H1 (cell line): ENCODE data around the gene HAGH. TPM values are rescaled to one million over a fixed set of nuclear protein-coding genes. Genes with fewer than 3 reads are reported as not detected.

Experiments used
- CTCF ChIP-seq, 3 experiments: IDR thresholded peaks; 1 replicate in 2 of 3; 2 replicates in 1 of 3; pipeline versions ENCODE4 v1.5.1 to v1.6.1; 2011; ENCODE audit warnings: low read length in 3 of 3, mild to moderate bottlenecking in 3 of 3, inconsistent platforms in 2 of 3, low read depth in 1 of 3, moderate library complexity in 1 of 3; ENCODE audit not compliant: insufficient read depth in 1 of 3; ENCODE audit errors: control extremely low read depth in 1 of 3
- EP300 ChIP-seq, 2 experiments: IDR thresholded peaks; 1 replicate in 1 of 2; 2 replicates in 1 of 2; pipeline ENCODE4 v1.6.1; 2011 to 2012; ENCODE audit warnings: low read depth in 2 of 2, low read length in 2 of 2, mild to moderate bottlenecking in 2 of 2, borderline replicate concordance in 1 of 2, inconsistent platforms in 1 of 2, moderate library complexity in 1 of 2
- EZH2 ChIP-seq: fragments of 200-600 bp; sonication (generic); IDR thresholded peaks from 2 replicates; pipeline ENCODE4 v1.7.1; 2012; ENCODE audit warnings: low read depth, mild to moderate bottlenecking, moderate library complexity, low read length, inconsistent platforms; ENCODE audit not compliant: severe bottlenecking
- GABPA ChIP-seq: IDR thresholded peaks from 2 replicates; pipeline ENCODE4 v1.6.1; 2011; ENCODE audit warnings: mild to moderate bottlenecking, low read length, moderate library complexity, borderline replicate concordance; ENCODE audit not compliant: insufficient read depth
- HDAC2 ChIP-seq, 2 experiments: fragments of 300-600 bp in 1 of 2; sonication (generic) in 1 of 2; IDR thresholded peaks; 2 replicates each; pipeline ENCODE4 v1.6.1; 2011 to 2012; ENCODE audit warnings: low read depth in 2 of 2, low read length in 2 of 2, mild to moderate bottlenecking in 2 of 2, moderate library complexity in 2 of 2, borderline replicate concordance in 1 of 2, inconsistent platforms in 1 of 2
- JUND ChIP-seq: IDR thresholded peaks from 2 replicates; pipeline ENCODE4 v1.6.1; 2011; ENCODE audit warnings: mild to moderate bottlenecking, improper control_type of control experiment, low read length
- KDM1A ChIP-seq: fragments of 200-600, 300-600 bp; sonication (generic); IDR thresholded peaks from 2 replicates; pipeline ENCODE4 v1.7.1; 2016; ENCODE audit warnings: mild to moderate bottlenecking, low read length, borderline replicate concordance
- KDM5A ChIP-seq: fragments of 200-600 bp; IDR thresholded peaks from 2 replicates; pipeline ENCODE4 v1.7.1; 2012; ENCODE audit warnings: mild to moderate bottlenecking, low read length, inconsistent platforms, mixed read lengths
- POLR2AphosphoS5 ChIP-seq: IDR thresholded peaks from 2 replicates; pipeline ENCODE4 v1.6.1; 2011; ENCODE audit warnings: low read depth, low read length
- POU5F1 ChIP-seq: IDR thresholded peaks from 2 replicates; pipeline ENCODE4 v1.6.1; 2011; ENCODE audit warnings: low read depth, mild to moderate bottlenecking, low read length, moderate library complexity
- RBBP5 ChIP-seq: IDR thresholded peaks from 2 replicates; pipeline ENCODE4 v1.7.1; 2012; ENCODE audit warnings: low read depth, mild to moderate bottlenecking, inconsistent platforms, low read length, moderate library complexity, borderline replicate concordance
- SAP30 ChIP-seq: fragments of 300-600 bp; sonication (generic); IDR thresholded peaks from 2 replicates; pipeline ENCODE4 v1.7.1; 2012; ENCODE audit warnings: low read length, moderate library complexity, mild to moderate bottlenecking, inconsistent platforms; ENCODE audit not compliant: insufficient read depth, insufficient replicate concordance
- SP1 ChIP-seq: IDR thresholded peaks from 2 replicates; pipeline ENCODE4 v1.6.1; 2011; ENCODE audit warnings: low read depth, low read length
- SRF ChIP-seq: IDR thresholded peaks from 2 replicates; pipeline ENCODE4 v1.6.1; 2011; ENCODE audit warnings: mild to moderate bottlenecking, low read depth, low read length, moderate library complexity
- SUZ12 ChIP-seq: fragments of 200-600 bp; sonication (generic); IDR thresholded peaks from 2 replicates; pipeline ENCODE4 v1.6.1; 2012; ENCODE audit warnings: mild to moderate bottlenecking, inconsistent platforms, low read length, moderate library complexity, mixed read lengths
- TAF7 ChIP-seq: optimal IDR thresholded peaks from 2 replicates; pipeline ENCODE3; 2011; ENCODE audit warnings: low read depth, mild to moderate bottlenecking, inconsistent platforms, low read length, moderate library complexity, borderline replicate concordance
- TCF12 ChIP-seq: IDR thresholded peaks from 2 replicates; pipeline ENCODE4 v1.6.1; 2011; ENCODE audit warnings: low read depth, mild to moderate bottlenecking, low read length
- USF2 ChIP-seq: IDR thresholded peaks from 2 replicates; pipeline ENCODE4 v1.6.1; 2011; ENCODE audit warnings: low read length, improper control_type of control experiment
- polyA plus RNA-seq, 7 experiments: library from polyadenylated mRNA; depleted of rRNA in 3 of 7; stranded (reverse) in 5 of 7; unstranded in 2 of 7; fragments of >200 nt in 5 of 7; fragments of 200-250 nt in 2 of 7; gene quantifications; 1 replicate in 5 of 7; 2 replicates in 1 of 7; 4 replicates in 1 of 7; pipeline versions ENCODE4 v1.2.1 to v1.2.3, GENCODE V29; 2011 to 2013; ENCODE audit warnings: missing spikeins in 2 of 7, mixed read lengths in 2 of 7
- total RNA-seq: library from RNA; stranded (reverse); fragmentation: NEBNext Ultra II Directional; extraction: Animal tissue kit (Norgen Biotek cat#: 25700); gene quantifications from 2 replicates; pipeline ENCODE4 v1.2.1, GENCODE V29; 2021

Gene HAGH
- total and polyA plus RNA-seq, 2 of the 8 experiments (the other 6 are each of a cell fraction or from before 2014, with no cell fraction given): 28.7 to 40.6 TPM

GRCh38 chr16:1826691-1827573 is at the start of gene HAGH, which contains the start of gene FAHD1 (continued):
- TF ChIP-seq EZH2 (no peak), SAP30 (peak; percentile 71), USF2 (peak; percentile 99), TCF12 (0 out of 2 replicates have a peak, but pooled peaks have one; percentile 63), KDM5A (peak; percentile 96), HDAC2 (IDR thresholded peaks at IDR 0.05; ENCODE audit: borderline replicate concordance in 1 of 2, low read depth in 2 of 2, low read length in 2 of 2) (peak in 1 of 2 experiments; percentile 98; a peak in 2 of 4 replicates), POLR2AphosphoS5 (peak; percentile 94), JUND (no peak), TAF7 (peak; percentile 49), EP300 (IDR thresholded peaks at IDR 0.05; ENCODE audit: borderline replicate concordance in 1 of 2, low read depth in 2 of 2, low read length in 2 of 2) (peak; percentile 19 to 43; a peak in 1 of 3 replicates), POU5F1 (no peak), SRF (no peak), SUZ12 (no peak), CTCF (IDR thresholded peaks at IDR 0.05; ENCODE audit: control extremely low read depth in 1 of 3, insufficient read depth in 1 of 3, low read depth in 1 of 3, low read length in 3 of 3) (no peak), GABPA (no peak; the same call in 1 of the 2 replicates), SP1 (peak; percentile 71), KDM1A (peak; percentile 50; the same call in 1 of the 2 replicates), RBBP5 (peak; percentile 67)
